Hematopoietic multipotent progenitor cell treated with erythropoietin and hydrocortisone succinate and interleukin-3 and kit ligand, for 6 days (in vitro differentiated cells): Measurements from ENCODE around the gene PHOSPHO2.
A peak's percentile ranks its signal among the peaks of the same experiment; 100 is the strongest.

Experiments used
- DNase-seq: peaks from one replicate; pipeline ENCODE4 v3.0.0-alpha.2; 2015

PHOSPHO2 gene

GRCh38 chr2:169718930-169719504 is 24.7 kb downstream of the PHOSPHO2 start:
- no peak for DNase-seq

- no peak for DNase-seq
Measured at GRCh38 chr2:169721016-169721415, 26.7 kb downstream of the PHOSPHO2 start.

GRCh38 chr2:169727065-169727464 is 32.8 kb downstream of the PHOSPHO2 start:
- DNase-seq = no peak

GRCh38 chr2:169729274-169729605 is 35.0 kb downstream of the PHOSPHO2 start:
- DNase-seq = no peak

GRCh38 chr2:169732075-169732474 is 37.8 kb downstream of the PHOSPHO2 start:
- DNase-seq = no peak

GRCh38 chr2:169732583-169733358 is 38.5 kb downstream of the PHOSPHO2 start:
- peak; percentile 49 for DNase-seq

- peak; percentile 38 for DNase-seq
Measured at GRCh38 chr2:169734169-169734847, 40.0 kb downstream of the PHOSPHO2 start.

GRCh38 chr2:169735623-169736022 is 41.4 kb downstream of the PHOSPHO2 start:
- DNase-seq = no peak

GRCh38 chr2:169736902-169737301 is 42.6 kb downstream of the PHOSPHO2 start:
- no peak for DNase-seq

- no peak for DNase-seq
Measured at GRCh38 chr2:169738566-169739229, 44.4 kb downstream of the PHOSPHO2 start.

- no peak for DNase-seq
Measured at GRCh38 chr2:169739351-169739750, 45.1 kb downstream of the PHOSPHO2 start.

GRCh38 chr2:169743549-169743948 is 49.3 kb downstream of the PHOSPHO2 start:
- no peak for DNase-seq

GRCh38 chr2:169746240-169746639 is 52.0 kb downstream of the PHOSPHO2 start:
- DNase-seq = no peak

- DNase-seq = no peak
Measured at GRCh38 chr2:169748319-169748718, 54.0 kb downstream of the PHOSPHO2 start.
